Stimulated activated CD4-positive, alpha-beta T cell treated with anti-CD3 and anti-CD28 coated beads, Interleukin-15, amount 100 ng/mL, for 48 hours (primary cell): ENCODE data around the gene LOC128125822.
"Not testable (repeated sequence)": the region's sequence is repeated elsewhere in the genome, so short reads cannot be mapped to it uniquely, and the experiment has no call there.

Experiments
- DNase-seq, 2 donors: peaks; one replicate each; pipeline ENCODE4 v3.0.0-alpha.2; 2020; ENCODE audit warnings: low read depth in 2 of 2

LOC128125822 gene

GRCh38 chr6:63572044-63572746 lies at the start of gene LOC128125822, which contains the start of gene PTP4A1:
TSS of gene LOC128125822 (plus strand) at chr6:63572480.
TSS of gene PTP4A1 (plus strand) at chr6:63572480. CDS start at chr6:63576881, 4,401 bp downstream.
- DNase-seq = peak; percentile 94 to 95

GRCh38 chr6:63522911-63523287 lies 49.4 kb upstream of the LOC128125822 start:
- not testable (repeated sequence) for DNase-seq

GRCh38 chr6:63523630-63524029 lies 48.6 kb upstream of the LOC128125822 start:
- DNase-seq = no peak

- no peak for DNase-seq
Measured at GRCh38 chr6:63525186-63525878, 46.9 kb upstream of the LOC128125822 start.

- no peak for DNase-seq
Measured at GRCh38 chr6:63526931-63527330, 45.3 kb upstream of the LOC128125822 start.

- no peak for DNase-seq
Measured at GRCh38 chr6:63527658-63528514, 44.4 kb upstream of the LOC128125822 start.

- DNase-seq = no peak
Measured at GRCh38 chr6:63529498-63529897, 42.8 kb upstream of the LOC128125822 start.

GRCh38 chr6:63530182-63530581 lies 42.1 kb upstream of the LOC128125822 start:
- no peak for DNase-seq

GRCh38 chr6:63530991-63531390 lies 41.3 kb upstream of the LOC128125822 start:
- DNase-seq = no peak

GRCh38 chr6:63533026-63533425 lies 39.3 kb upstream of the LOC128125822 start:
- no peak for DNase-seq

- DNase-seq = no peak
Measured at GRCh38 chr6:63533952-63534351, 38.3 kb upstream of the LOC128125822 start.

GRCh38 chr6:63537201-63537958 lies 34.9 kb upstream of the LOC128125822 start:
- no peak for DNase-seq

GRCh38 chr6:63537959-63538300 lies 34.4 kb upstream of the LOC128125822 start:
- no peak for DNase-seq

GRCh38 chr6:63538550-63538949 lies 33.7 kb upstream of the LOC128125822 start:
- DNase-seq = no peak

- DNase-seq = no peak
Measured at GRCh38 chr6:63543001-63543400, 29.3 kb upstream of the LOC128125822 start.

- DNase-seq = no peak
Measured at GRCh38 chr6:63543982-63544381, 28.3 kb upstream of the LOC128125822 start.

- DNase-seq = no peak
Measured at GRCh38 chr6:63546236-63546635, 26.0 kb upstream of the LOC128125822 start.

GRCh38 chr6:63546697-63547096 lies 25.6 kb upstream of the LOC128125822 start:
- DNase-seq = no peak

- no peak for DNase-seq
Measured at GRCh38 chr6:63549076-63549475, 23.2 kb upstream of the LOC128125822 start.

GRCh38 chr6:63553208-63553607 lies 19.1 kb upstream of the LOC128125822 start:
- DNase-seq = no peak

GRCh38 chr6:63553900-63554299 lies 18.4 kb upstream of the LOC128125822 start:
- DNase-seq = no peak

GRCh38 chr6:63554782-63555181 lies 17.5 kb upstream of the LOC128125822 start:
- DNase-seq = no peak
